IMR-90 (cell line): ENCODE measurements around the gene IL20RA. TPM values are rescaled to one million over a fixed set of nuclear protein-coding genes. Genes with fewer than 3 reads are reported as not detected.
"Not testable (repeated sequence)": the region's sequence is repeated elsewhere in the genome, so short reads cannot be mapped to it uniquely, and the experiment has no call there.

Experiments used
- ATAC-seq: fragments of 200-7000 bp; cut with Tn5 transposase; 2 replicates; pipeline ENCODE4 v1.9.1; 2020; ENCODE audit warnings: low read depth, mild to moderate bottlenecking, moderate library complexity
- BruUV-seq: library from RNA; stranded (reverse); fragments of 400-500 nt; replicated peaks from 2 replicates; lab custom pipeline; 2021; lab: Mats Ljungman, UMichigan
- CTCF ChIA-PET: fragments of 300-600 bp; formaldehyde crosslinking; extraction: SDS; loops from one replicate; lab custom pipeline; 2021; ENCODE audit warnings: antibody characterized with exemption; lab: Yijun Ruan, JAX
- POLR2A ChIA-PET: fragments of 300-600 bp; sonication (Branson Sonifier 250); formaldehyde crosslinking; loops from one replicate; lab custom pipeline; 2022; ENCODE audit warnings: antibody characterized with exemption; ENCODE audit not compliant: unreplicated experiment; lab: Charles Lee
- DNase-seq: peaks from one replicate; pipeline ENCODE4 v3.0.0; 2013
- H2AFZ ChIP-seq: replicated peaks from 2 replicates; pipeline ENCODE3; 2013; ENCODE audit warnings: low read length, mild to moderate bottlenecking; ENCODE audit not compliant: poor library complexity
- H2AK5ac ChIP-seq: 2 replicates; pipeline ENCODE4 v1.6.1; 2013; ENCODE audit warnings: low read depth, low read length, inconsistent platforms
- H2AK9ac ChIP-seq: replicated peaks from 2 replicates; pipeline ENCODE3; 2013; ENCODE audit warnings: mild to moderate bottlenecking, low read depth, low read length, moderate library complexity; ENCODE audit not compliant: poor library complexity
- H2BK120ac ChIP-seq: 2 replicates; pipeline ENCODE4 v1.6.1; 2013; ENCODE audit warnings: low read depth, low read length, inconsistent platforms
- H2BK15ac ChIP-seq: 3 replicates; pipeline ENCODE4 v1.6.1; 2013; ENCODE audit warnings: low read depth, low read length, inconsistent platforms
- H2BK20ac ChIP-seq: 2 replicates; pipeline ENCODE4 v1.6.1; 2013; ENCODE audit warnings: low read depth, mild to moderate bottlenecking, inconsistent platforms, low read length, moderate library complexity
- H2BK5ac ChIP-seq: 2 replicates; pipeline ENCODE4 v1.6.1; 2013; ENCODE audit warnings: mild to moderate bottlenecking, low read depth, low read length, inconsistent platforms; ENCODE audit not compliant: poor library complexity, severe bottlenecking
- H3K14ac ChIP-seq: replicated peaks from 2 replicates; pipeline ENCODE4 v1.6.1; 2013; ENCODE audit warnings: low read depth, low read length, inconsistent platforms
- H3K18ac ChIP-seq: 2 replicates; pipeline ENCODE4 v1.6.1; 2013; ENCODE audit warnings: low read depth, low read length, control low read depth
- H3K23ac ChIP-seq: 2 replicates; pipeline ENCODE4 v1.6.1; 2013; ENCODE audit warnings: low read depth, low read length, inconsistent platforms
- H3K27ac ChIP-seq: 2 replicates; pipeline ENCODE4 v1.5.1; 2013; ENCODE audit warnings: mild to moderate bottlenecking, control low read depth, low read length; ENCODE audit not compliant: insufficient read depth
- H3K27me3 ChIP-seq: 2 replicates; pipeline ENCODE4 v1.6.1; 2013; ENCODE audit warnings: low read length; ENCODE audit not compliant: control insufficient read depth, insufficient read depth
- H3K36me3 ChIP-seq: 2 replicates; pipeline ENCODE4 v1.6.1; 2013; ENCODE audit warnings: low read length, mixed read lengths; ENCODE audit not compliant: control insufficient read depth, insufficient read depth
- H3K4ac ChIP-seq: 2 replicates; pipeline ENCODE4 v1.6.1; 2013; ENCODE audit warnings: low read depth, low read length, inconsistent platforms
- H3K4me1 ChIP-seq: 2 replicates; pipeline ENCODE4 v1.6.1; 2013; ENCODE audit warnings: low read length, mixed read lengths; ENCODE audit not compliant: control insufficient read depth, insufficient read depth
- H3K4me2 ChIP-seq: 2 replicates; pipeline ENCODE4 v1.6.1; 2013; ENCODE audit warnings: low read depth, mild to moderate bottlenecking, control low read depth, low read length, moderate library complexity
- H3K4me3 ChIP-seq: 2 replicates; pipeline ENCODE4 v1.5.1; 2013; ENCODE audit warnings: low read depth, mild to moderate bottlenecking, control low read depth, low read length, moderate library complexity; ENCODE audit not compliant: insufficient read depth
- H3K56ac ChIP-seq: 2 replicates; pipeline ENCODE4 v1.6.1; 2013; ENCODE audit warnings: low read length, inconsistent platforms; ENCODE audit not compliant: insufficient read depth; ENCODE audit errors: extremely low read depth
- H3K79me1 ChIP-seq, 2 experiments: 2 replicates each; pipeline ENCODE4 v1.6.1; 2013; ENCODE audit warnings: low read length in 2 of 2, inconsistent platforms in 1 of 2, low read depth in 1 of 2
- H3K9ac ChIP-seq: 2 replicates; pipeline ENCODE4 v1.6.1; 2013; ENCODE audit warnings: low read depth, low read length, control low read depth
- H3K9me1 ChIP-seq: 2 replicates; pipeline ENCODE4 v1.6.1; 2013; ENCODE audit warnings: low read length, inconsistent platforms; ENCODE audit not compliant: insufficient read depth
- H3K9me3 ChIP-seq: 2 replicates; pipeline ENCODE4 v1.6.1; 2013; ENCODE audit warnings: low read length; ENCODE audit not compliant: control insufficient read depth, insufficient read depth
- H4K20me1 ChIP-seq: 2 replicates; pipeline ENCODE4 v1.6.1; 2013; ENCODE audit warnings: low read length, inconsistent platforms; ENCODE audit not compliant: insufficient read depth
- H4K5ac ChIP-seq: 2 replicates; pipeline ENCODE4 v1.6.1; 2013; ENCODE audit warnings: mild to moderate bottlenecking, low read depth, low read length, control low read depth
- H4K8ac ChIP-seq, 2 experiments: 2 replicates each; pipeline ENCODE4 v1.6.1; 2013; ENCODE audit warnings: low read depth in 2 of 2, low read length in 2 of 2, control low read depth in 1 of 2, inconsistent platforms in 1 of 2
- H4K91ac ChIP-seq: 2 replicates; pipeline ENCODE4 v1.6.1; 2013; ENCODE audit warnings: low read depth, low read length, inconsistent platforms; ENCODE audit not compliant: insufficient read depth
- BHLHE40 ChIP-seq: fragments of 150-350 bp; IDR thresholded peaks from 2 replicates; pipeline ENCODE4 v1.6.1; 2016; ENCODE audit warnings: mild to moderate bottlenecking, low read depth, low read length
- FOS ChIP-seq: fragments of 150-350 bp; IDR thresholded peaks from 2 replicates; pipeline ENCODE4 v1.6.1; 2016; ENCODE audit warnings: low read depth, low read length
- RAD21 ChIP-seq: IDR thresholded peaks from 2 replicates; pipeline ENCODE4 v1.6.1; 2012; ENCODE audit warnings: low read length, improper control_type of control experiment
- RCOR1 ChIP-seq: IDR thresholded peaks from 2 replicates; pipeline ENCODE4 v1.6.1; 2012; ENCODE audit warnings: mild to moderate bottlenecking, low read length, improper control_type of control experiment; ENCODE audit not compliant: insufficient replicate concordance
- SMC3 ChIP-seq: fragments of 150-350 bp; IDR thresholded peaks from 2 replicates; pipeline ENCODE4 v1.6.1; 2016; ENCODE audit warnings: low read depth, mild to moderate bottlenecking, antibody characterized with exemption, low read length, moderate library complexity
- WGBS, 2 experiments: methylation state at CpG; one replicate each; pipeline versions ENCODE4 v1.1.5 to v1.1.7; 2013; ENCODE audit warnings: missing lambda C conversion rate in 2 of 2; ENCODE audit not compliant: insufficient read length in 1 of 2; ENCODE audit errors: extremely low coverage in 2 of 2; 5-methylcytosine and 5-hydroxymethylcytosine counted together
- dilution Hi-C: fragments of 300-500 bp; cut with HindIII; formaldehyde crosslinking; loops from one replicate; pipeline ENCODE4 v1.14.3; 2018; ENCODE audit warnings: low sequenced_read_pairs; ENCODE audit not compliant: unreplicated experiment
- in situ Hi-C: fragments of 300-500 bp; cut with MboI; formaldehyde crosslinking; loops from 3 replicates; pipeline ENCODE4 v1.14.3; 2019; ENCODE audit warnings: low sequenced_read_pairs, inconsistent platforms, mixed read lengths
- intact Hi-C: fragments of 100-400 bp; cut with micrococcal nuclease; formaldehyde crosslinking; loops from 2 replicates; pipeline ENCODE4 v1.10.0; 2022
- polyA plus RNA-seq, 3 experiments: library from polyadenylated mRNA; depleted of rRNA; stranded (reverse); fragments of >200 nt; gene quantifications; 2 replicates each; pipeline ENCODE4 v1.2.3, GENCODE V29; 2012; ENCODE audit warnings: low replicate concordance in 1 of 3
- total RNA-seq: library from RNA; depleted of rRNA; stranded (reverse); fragments of >200 nt; gene quantifications from 2 replicates; pipeline ENCODE4 v1.2.3, GENCODE V29; 2012

Gene IL20RA
- total and polyA plus RNA-seq, 2 of the 4 experiments (the other 2 are of a cell fraction): 0.02 TPM; not detected in 1

GRCh38 chr6:136975089-136975715, 69.6 kb downstream of the IL20RA start:
- Histone ChIP-seq H3K4ac (no peak overlapping the region), H2AFZ (no peak overlapping the region), H3K27me3 (peaks cover 12% of the 10 kb centered on the region), H3K36me3 (no peaks in the 10 kb centered on the region), H3K79me1 (no peaks in the 10 kb centered on the region), H3K23ac (no peak overlapping the region), H3K9ac (no peak overlapping the region), H2AK9ac (no peak overlapping the region), H4K8ac (no peak overlapping the region), H2BK20ac (no peak overlapping the region), H4K91ac (no peak overlapping the region), H2BK120ac (no peak overlapping the region), H4K20me1 (no peaks in the 10 kb centered on the region), H4K5ac (no peak overlapping the region), H3K9me3 (no peaks in the 10 kb centered on the region), H3K18ac (no peak overlapping the region), H2BK5ac (no peak overlapping the region), H3K4me1 (no peaks in the 10 kb centered on the region), H3K4me3 (no peak overlapping the region), H2BK15ac (no peak overlapping the region), H3K4me2 (no peak overlapping the region), H3K14ac (no peak overlapping the region), H3K56ac (no peak overlapping the region), H2AK5ac (no peak overlapping the region), H3K9me1 (no peaks in the 10 kb centered on the region), H3K27ac (no peak overlapping the region)
- DNase-seq: no peak
- CTCF ChIA-PET: no interaction called here
- POLR2A ChIA-PET: no interaction called here
- TF ChIP-seq RCOR1: no peak
- TF ChIP-seq FOS: no peak
- no peak for TF ChIP-seq BHLHE40
- TF ChIP-seq SMC3: no peak
- no peak for TF ChIP-seq RAD21
- BruUV-seq: no TSS peak
- ATAC-seq: no peak
- in situ Hi-C loops: no loop called here
- no CpG with 5 or more reads among the region's 3 CpGs for WGBS, 2 experiments
- dilution Hi-C loops: no loop called here
- intact Hi-C loops: no loop called here

DNA sequence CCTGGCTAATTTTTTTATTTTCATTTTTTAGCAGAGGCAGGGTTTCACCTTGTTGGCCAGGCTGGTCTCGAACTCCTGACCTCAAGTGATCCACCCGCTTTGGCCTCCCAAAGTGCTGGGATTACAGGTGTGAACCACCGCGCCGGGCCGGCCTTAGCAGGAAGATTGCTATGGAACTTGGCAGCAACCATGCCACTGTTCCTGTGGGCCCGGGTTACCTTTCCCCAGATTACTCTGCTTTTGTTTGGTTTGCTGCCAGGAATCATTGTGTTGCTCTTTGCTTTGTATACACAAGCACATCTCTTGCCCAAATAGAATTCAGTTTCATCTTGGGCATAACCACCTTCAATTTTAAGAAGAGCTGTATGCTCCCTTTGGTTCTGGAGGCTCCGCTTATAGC, 71.0 kb downstream of the IL20RA start:
- dilution Hi-C loops, H3K56ac ChIP-seq: not testable (repeated sequence)

More for the DNA sequence above, 71.0 kb downstream of the IL20RA start:
- H3K27me3 ChIP-seq, H4K5ac ChIP-seq, H3K27ac ChIP-seq, H4K20me1 ChIP-seq, H3K4ac ChIP-seq, H3K4me1 ChIP-seq, H3K36me3 ChIP-seq, ATAC-seq, H3K9me3 ChIP-seq, H3K4me3 ChIP-seq, H4K91ac ChIP-seq, POLR2A ChIA-PET, H3K79me1 ChIP-seq, H2AFZ ChIP-seq, H3K23ac ChIP-seq, DNase-seq, H2AK9ac ChIP-seq, in situ Hi-C loops, H2AK5ac ChIP-seq, H3K4me2 ChIP-seq, H2BK5ac ChIP-seq, H3K14ac ChIP-seq, H3K18ac ChIP-seq, H3K9ac ChIP-seq, H3K9me1 ChIP-seq, H2BK15ac ChIP-seq, H4K8ac ChIP-seq, intact Hi-C loops, H2BK120ac ChIP-seq, H2BK20ac ChIP-seq, BruUV-seq: not testable (repeated sequence)
- CTCF ChIA-PET: interaction anchor here (0.5 kb wide), 1 partner anchor 64 kb away, joined by 3 read pairs; no protein-coding TSS in a partner anchor
- 92% methylated on average over 3 of the region's 8 CpGs; no CpG with 5 or more reads in 1 of the 2 experiments for WGBS, 2 experiments
